ENCODE results near the gene TBX6. TPM values are rescaled to one million over a fixed set of nuclear protein-coding genes. Genes with fewer than 3 reads are reported as not detected.
A peak's percentile ranks its signal among the peaks of the same experiment; 100 is the strongest.

TBX6 gene
- total RNA-seq, 1 experiment from 2014 or later, result 1.4 TPM

DNA sequence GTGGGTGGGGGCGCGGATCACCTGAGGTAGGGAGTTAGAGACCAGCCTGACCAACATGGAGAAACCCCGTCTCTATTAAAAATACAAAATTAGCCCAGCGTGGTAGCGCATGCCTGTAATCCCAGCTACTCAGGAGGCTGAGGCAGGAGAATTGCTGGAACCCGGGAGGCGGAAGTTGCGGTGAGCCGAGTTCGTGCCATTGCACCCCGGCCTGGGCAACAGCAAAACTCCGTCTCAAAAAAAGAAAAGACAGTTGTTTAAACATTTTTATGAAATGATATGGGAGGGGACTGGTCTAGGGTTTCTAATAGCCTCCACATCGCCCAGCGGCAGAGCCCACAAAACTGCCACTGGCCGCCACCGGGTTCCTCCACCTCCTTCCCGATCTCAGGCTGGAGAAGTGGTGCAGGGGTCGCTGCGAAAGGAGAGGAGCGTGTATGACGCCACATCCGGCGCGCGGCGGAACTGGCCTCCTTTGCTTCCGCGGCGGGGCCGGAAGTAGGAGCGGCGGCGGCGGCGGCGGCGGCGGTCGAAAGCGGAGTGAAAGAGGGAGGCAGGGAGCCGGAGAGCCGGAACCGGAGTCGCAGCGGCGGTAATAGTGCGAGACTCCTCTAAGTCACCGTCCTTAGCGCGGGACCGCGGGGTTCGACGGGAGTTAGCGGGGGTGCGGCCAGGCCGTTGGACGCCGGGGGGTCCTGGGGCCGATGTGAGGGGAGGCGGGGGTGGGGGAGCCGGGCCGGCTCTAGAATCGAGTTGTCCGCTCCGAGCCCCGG, 16.0 kb downstream of the TBX6 start, which contains the start of gene PPP4C (continued):
- TF ChIP-seq, protein P1, sequence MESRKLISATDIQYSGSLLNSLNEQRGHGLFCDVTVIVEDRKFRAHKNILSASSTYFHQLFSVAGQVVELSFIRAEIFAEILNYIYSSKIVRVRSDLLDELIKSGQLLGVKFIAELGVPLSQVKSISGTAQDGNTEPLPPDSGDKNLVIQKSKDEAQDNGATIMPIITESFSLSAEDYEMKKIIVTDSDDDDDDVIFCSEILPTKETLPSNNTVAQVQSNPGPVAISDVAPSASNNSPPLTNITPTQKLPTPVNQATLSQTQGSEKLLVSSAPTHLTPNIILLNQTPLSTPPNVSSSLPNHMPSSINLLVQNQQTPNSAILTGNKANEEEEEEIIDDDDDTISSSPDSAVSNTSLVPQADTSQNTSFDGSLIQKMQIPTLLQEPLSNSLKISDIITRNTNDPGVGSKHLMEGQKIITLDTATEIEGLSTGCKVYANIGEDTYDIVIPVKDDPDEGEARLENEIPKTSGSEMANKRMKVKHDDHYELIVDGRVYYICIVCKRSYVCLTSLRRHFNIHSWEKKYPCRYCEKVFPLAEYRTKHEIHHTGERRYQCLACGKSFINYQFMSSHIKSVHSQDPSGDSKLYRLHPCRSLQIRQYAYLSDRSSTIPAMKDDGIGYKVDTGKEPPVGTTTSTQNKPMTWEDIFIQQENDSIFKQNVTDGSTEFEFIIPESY (IDR thresholded peaks at IDR 0.05; ENCODE audit: extremely low read depth, insufficient replicate concordance, low read length), result no peak
- no peak; the same call in 1 of the 2 replicates for TF ChIP-seq ELF1 (IDR thresholded peaks at IDR 0.05; ENCODE audit: borderline replicate concordance, low read depth)
- peak; percentile 88 for TF ChIP-seq POLR2A (IDR thresholded peaks at IDR 0.05; ENCODE audit: borderline replicate concordance, extremely low read depth, insufficient read depth, insufficient read length)
- TF ChIP-seq EZH2 (IDR thresholded peaks at IDR 0.05), result no peak

DNA sequence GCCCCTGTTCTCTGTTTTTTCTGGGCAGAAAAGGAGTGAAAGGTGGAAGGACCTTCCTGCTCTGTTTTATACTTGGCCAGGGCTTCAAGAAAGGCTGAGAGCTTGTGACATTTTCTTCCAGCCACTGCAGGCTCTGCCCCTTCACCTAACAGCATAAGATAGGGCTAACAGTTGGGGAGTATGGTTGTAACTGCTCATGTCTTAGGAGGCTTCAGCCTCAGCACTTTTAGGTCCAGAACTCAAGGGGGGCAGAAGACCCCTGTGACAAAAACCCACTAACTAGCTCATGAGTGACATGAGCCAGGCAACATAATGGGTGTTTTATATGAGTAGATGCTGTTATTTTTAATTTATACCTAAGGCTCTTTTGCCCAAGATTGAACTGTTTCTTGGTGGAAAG, 21.2 kb downstream of the TBX6 start:
- peaks cover 14 to 32% of the 10 kb centered on the region in 2 experiments for H3K4me1 ChIP-seq (ENCODE audit: control insufficient read depth in 1 of 2, insufficient read depth in 2 of 2, low read length in 2 of 2)
- CTCF ChIA-PET, result no interaction called here
- ATAC-seq, result no peak
- peaks cover 28 to 60% of the 10 kb centered on the region in 2 experiments for H3K36me3 ChIP-seq (ENCODE audit: control insufficient read depth in 1 of 2, insufficient read depth in 2 of 2, low read length in 2 of 2)
- peaks cover 58% of the 10 kb centered on the region for H3K79me2 ChIP-seq (ENCODE audit: insufficient read depth, low read length)
- RAD21 ChIA-PET (ENCODE audit: low non-redundant PET in 1 of 2, low total read pairs in 2 of 2, uncharacterized antibody in 2 of 2, unreplicated experiment in 2 of 2), result no interaction called here
- no peak overlapping the region for H3K9ac ChIP-seq (ENCODE audit: low read length)
- no peaks in the 10 kb centered on the region for H3K9me2 ChIP-seq (ENCODE audit: insufficient read depth)
- DNase-seq (ENCODE audit: low read depth, low spot score), result no peak
- POLR2A ChIA-PET, result no interaction called here
- no peaks in the 10 kb centered on the region for H3K9me3 ChIP-seq (ENCODE audit: control insufficient read depth in 1 of 2, insufficient read depth in 1 of 2, low read depth in 1 of 2, low read length in 2 of 2)
- H4K20me1 ChIP-seq (ENCODE audit: insufficient read depth), result peaks cover 12% of the 10 kb centered on the region; the same call in 1 of the 2 replicates
- no peak overlapping the region for H3K4me3 ChIP-seq (replicated peaks in 1 of 2; ENCODE audit: low read depth in 1 of 2, low read length in 2 of 2)
- H2AFZ ChIP-seq (ENCODE audit: low read depth, low read length, poor library complexity, severe bottlenecking), result no peak overlapping the region
- no peak overlapping the region for H3K4me2 ChIP-seq (ENCODE audit: low read length)
- H3K27me3 ChIP-seq (ENCODE audit: insufficient read depth, low read length), result no peaks in the 10 kb centered on the region
- H3K27ac ChIP-seq (ENCODE audit: low read depth, low read length), result peak overlapping the region; percentile 18; the same call in 1 of the 2 replicates
- BruUV-seq (replicated peaks), result no TSS peak
- intact Hi-C loops (cut with micrococcal nuclease), result no loop called here
- no peak for TF ChIP-seq MAX (IDR thresholded peaks at IDR 0.05)
- TF ChIP-seq EZH2phosphoT487 (IDR thresholded peaks at IDR 0.05; ENCODE audit: borderline replicate concordance), result no peak
- TF ChIP-seq, protein P1 (IDR thresholded peaks at IDR 0.05; ENCODE audit: extremely low read depth, insufficient replicate concordance, low read length), result no peak
- no peak for TF ChIP-seq POLR2A (IDR thresholded peaks at IDR 0.05; ENCODE audit: borderline replicate concordance, extremely low read depth, insufficient read depth, insufficient read length)
- TF ChIP-seq TCF7L2 (IDR thresholded peaks at IDR 0.05; ENCODE audit: borderline replicate concordance, extremely low read depth, insufficient read depth, insufficient read length), result no peak
- TF ChIP-seq CBX3 (IDR thresholded peaks at IDR 0.05; ENCODE audit: low read depth), result no peak
- TF ChIP-seq, protein P2, sequence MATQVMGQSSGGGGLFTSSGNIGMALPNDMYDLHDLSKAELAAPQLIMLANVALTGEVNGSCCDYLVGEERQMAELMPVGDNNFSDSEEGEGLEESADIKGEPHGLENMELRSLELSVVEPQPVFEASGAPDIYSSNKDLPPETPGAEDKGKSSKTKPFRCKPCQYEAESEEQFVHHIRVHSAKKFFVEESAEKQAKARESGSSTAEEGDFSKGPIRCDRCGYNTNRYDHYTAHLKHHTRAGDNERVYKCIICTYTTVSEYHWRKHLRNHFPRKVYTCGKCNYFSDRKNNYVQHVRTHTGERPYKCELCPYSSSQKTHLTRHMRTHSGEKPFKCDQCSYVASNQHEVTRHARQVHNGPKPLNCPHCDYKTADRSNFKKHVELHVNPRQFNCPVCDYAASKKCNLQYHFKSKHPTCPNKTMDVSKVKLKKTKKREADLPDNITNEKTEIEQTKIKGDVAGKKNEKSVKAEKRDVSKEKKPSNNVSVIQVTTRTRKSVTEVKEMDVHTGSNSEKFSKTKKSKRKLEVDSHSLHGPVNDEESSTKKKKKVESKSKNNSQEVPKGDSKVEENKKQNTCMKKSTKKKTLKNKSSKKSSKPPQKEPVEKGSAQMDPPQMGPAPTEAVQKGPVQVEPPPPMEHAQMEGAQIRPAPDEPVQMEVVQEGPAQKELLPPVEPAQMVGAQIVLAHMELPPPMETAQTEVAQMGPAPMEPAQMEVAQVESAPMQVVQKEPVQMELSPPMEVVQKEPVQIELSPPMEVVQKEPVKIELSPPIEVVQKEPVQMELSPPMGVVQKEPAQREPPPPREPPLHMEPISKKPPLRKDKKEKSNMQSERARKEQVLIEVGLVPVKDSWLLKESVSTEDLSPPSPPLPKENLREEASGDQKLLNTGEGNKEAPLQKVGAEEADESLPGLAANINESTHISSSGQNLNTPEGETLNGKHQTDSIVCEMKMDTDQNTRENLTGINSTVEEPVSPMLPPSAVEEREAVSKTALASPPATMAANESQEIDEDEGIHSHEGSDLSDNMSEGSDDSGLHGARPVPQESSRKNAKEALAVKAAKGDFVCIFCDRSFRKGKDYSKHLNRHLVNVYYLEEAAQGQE (IDR thresholded peaks at IDR 0.05; ENCODE audit: low read depth), result no peak
- no peak for TF ChIP-seq SIN3A (IDR thresholded peaks at IDR 0.05; ENCODE audit: low read depth)
- TF ChIP-seq JUND (IDR thresholded peaks at IDR 0.05), result no peak
- no peak for TF ChIP-seq ZNF274 (IDR thresholded peaks at IDR 0.05; ENCODE audit: low read depth, low read length)
- no peak for TF ChIP-seq EGR1 (IDR thresholded peaks at IDR 0.05; ENCODE audit: low read depth)
- no peak for TF ChIP-seq ELF1 (IDR thresholded peaks at IDR 0.05; ENCODE audit: borderline replicate concordance, low read depth)
- TF ChIP-seq POLR2AphosphoS5 (IDR thresholded peaks at IDR 0.05; ENCODE audit: low read depth, low read length), result no peak; the same call in 1 of the 2 replicates
- TF ChIP-seq RAD21 (IDR thresholded peaks at IDR 0.05; ENCODE audit: low read depth), result no peak
- no peak for TF ChIP-seq FOSL1 (IDR thresholded peaks at IDR 0.05; ENCODE audit: low read depth)
- TF ChIP-seq EZH2 (IDR thresholded peaks at IDR 0.05), result no peak

All from HCT116 (cell line).